Measurements from ENCODE around the gene CDK19. TPM values are rescaled to one million over a fixed set of nuclear protein-coding genes. Genes with fewer than 3 reads are reported as not detected.

Gene CDK19
- total and polyA plus RNA-seq, 2 of the 4 experiments (the other 2 are of a cell fraction) = 6.0 to 6.8 TPM

GRCh38 chr6:110731196-110731595 lies 84.1 kb downstream of the CDK19 start:
- Histone ChIP-seq H3K9me3 (ENCODE audit: control insufficient read depth, insufficient read depth, low read length) (no peaks in the 10 kb centered on the region), H3K18ac (ENCODE audit: low read depth, low read length) (no peak overlapping the region), H3K56ac (ENCODE audit: extremely low read depth, insufficient read depth, low read length) (no peak overlapping the region), H3K9me1 (ENCODE audit: insufficient read depth, low read length) (no peaks in the 10 kb centered on the region), H4K20me1 (ENCODE audit: insufficient read depth, low read length) (no peaks in the 10 kb centered on the region), H3K36me3 (ENCODE audit: control insufficient read depth, insufficient read depth, low read length) (0 out of 2 replicates have a peak, but pooled peaks cover 2% of the 10 kb centered on the region), H2AFZ (replicated peaks; ENCODE audit: low read length, poor library complexity) (no peak overlapping the region), H3K9ac (ENCODE audit: low read depth, low read length) (no peak overlapping the region), H3K4me2 (ENCODE audit: low read depth, low read length) (no peak overlapping the region), H4K91ac (ENCODE audit: insufficient read depth, low read depth, low read length) (no peak overlapping the region), H3K4me1 (ENCODE audit: control insufficient read depth, insufficient read depth, low read length) (no peaks in the 10 kb centered on the region), H3K4me3 (ENCODE audit: insufficient read depth, low read depth, low read length) (no peak overlapping the region), H2BK5ac (ENCODE audit: low read depth, low read length, poor library complexity, severe bottlenecking) (no peak overlapping the region), H3K23ac (ENCODE audit: low read depth, low read length) (no peak overlapping the region), H2AK9ac (replicated peaks; ENCODE audit: low read depth, low read length, poor library complexity) (no peak overlapping the region), H2BK15ac (ENCODE audit: low read depth, low read length) (no peak overlapping the region), H2AK5ac (ENCODE audit: low read depth, low read length) (no peak overlapping the region), H2BK20ac (ENCODE audit: low read depth, low read length) (no peak overlapping the region), H3K14ac (replicated peaks; ENCODE audit: low read depth, low read length) (no peak overlapping the region), H3K79me1 (ENCODE audit: low read depth in 1 of 2, low read length in 2 of 2) (peaks cover 0 to 2% of the 10 kb centered on the region in 2 experiments; a peak in 2 of 4 replicates), H3K27me3 (ENCODE audit: control insufficient read depth, insufficient read depth, low read length) (no peaks in the 10 kb centered on the region), H3K27ac (ENCODE audit: insufficient read depth, low read length) (no peak overlapping the region), H3K4ac (ENCODE audit: low read depth, low read length) (no peak overlapping the region), H2BK120ac (ENCODE audit: low read depth, low read length) (no peak overlapping the region), H4K5ac (ENCODE audit: low read depth, low read length) (no peak overlapping the region), H4K8ac (ENCODE audit: low read depth in 2 of 2, low read length in 2 of 2) (no peak overlapping the region)
- dilution Hi-C loops (cut with HindIII; ENCODE audit: low sequenced_read_pairs, unreplicated experiment) = no loop called here
- ATAC-seq (ENCODE audit: low read depth) (no peak), DNase-seq (no peak)
- POLR2A ChIA-PET (ENCODE audit: unreplicated experiment) = interaction anchor here (0.6 kb wide), 1 partner anchor 19 kb away, joined by 3 read pairs; no protein-coding TSS in a partner anchor
- intact Hi-C loops (cut with micrococcal nuclease) = no loop called here
- CTCF ChIA-PET = no interaction called here
- in situ Hi-C loops (cut with MboI; ENCODE audit: low sequenced_read_pairs) = no loop called here
- TF ChIP-seq MAZ (IDR thresholded peaks at IDR 0.05; ENCODE audit: borderline replicate concordance, low read depth, low read length) (no peak), MXI1 (IDR thresholded peaks at IDR 0.05; ENCODE audit: borderline replicate concordance, low read depth, low read length) (no peak), BHLHE40 (IDR thresholded peaks at IDR 0.05; ENCODE audit: low read depth, low read length) (no peak), POLR2A (IDR thresholded peaks at IDR 0.05; ENCODE audit: low read depth, low read length) (no peak), USF2 (IDR thresholded peaks at IDR 0.05; ENCODE audit: low read depth, low read length) (no peak), RFX5 (IDR thresholded peaks at IDR 0.05; ENCODE audit: low read depth, low read length) (no peak)
- TF ChIP-seq, protein P1, sequence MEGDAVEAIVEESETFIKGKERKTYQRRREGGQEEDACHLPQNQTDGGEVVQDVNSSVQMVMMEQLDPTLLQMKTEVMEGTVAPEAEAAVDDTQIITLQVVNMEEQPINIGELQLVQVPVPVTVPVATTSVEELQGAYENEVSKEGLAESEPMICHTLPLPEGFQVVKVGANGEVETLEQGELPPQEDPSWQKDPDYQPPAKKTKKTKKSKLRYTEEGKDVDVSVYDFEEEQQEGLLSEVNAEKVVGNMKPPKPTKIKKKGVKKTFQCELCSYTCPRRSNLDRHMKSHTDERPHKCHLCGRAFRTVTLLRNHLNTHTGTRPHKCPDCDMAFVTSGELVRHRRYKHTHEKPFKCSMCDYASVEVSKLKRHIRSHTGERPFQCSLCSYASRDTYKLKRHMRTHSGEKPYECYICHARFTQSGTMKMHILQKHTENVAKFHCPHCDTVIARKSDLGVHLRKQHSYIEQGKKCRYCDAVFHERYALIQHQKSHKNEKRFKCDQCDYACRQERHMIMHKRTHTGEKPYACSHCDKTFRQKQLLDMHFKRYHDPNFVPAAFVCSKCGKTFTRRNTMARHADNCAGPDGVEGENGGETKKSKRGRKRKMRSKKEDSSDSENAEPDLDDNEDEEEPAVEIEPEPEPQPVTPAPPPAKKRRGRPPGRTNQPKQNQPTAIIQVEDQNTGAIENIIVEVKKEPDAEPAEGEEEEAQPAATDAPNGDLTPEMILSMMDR (conservative IDR thresholded peaks at IDR 0.05; ENCODE audit: low read depth, low read length) = no peak
- no CpG with 5 or more reads among the region's 4 CpGs for WGBS, 2 experiments (ENCODE audit: extremely low coverage in 2 of 2, insufficient read length in 1 of 2)
- no TSS peak for BruUV-seq (replicated peaks)

All from IMR-90 (cell line).